ENCODE measurements around the gene CPSF3.

CPSF3 gene

GRCh38 chr2:9423100-9423921 is at the start of gene CPSF3, which contains the start of gene ITGB1BP1:
Gene CPSF3 (plus strand): TSS chr2:9423654. CDS start chr2:9423774, 120 bp downstream.
Gene ITGB1BP1 (minus strand): TSS chr2:9423528. CDS start chr2:9418697, 4,831 bp downstream.
- peak; percentile 98 for DNase-seq (ENCODE audit: low spot score)
- no peak for TF ChIP-seq CTCF (IDR thresholded peaks at IDR 0.05)
- H3K27ac ChIP-seq: peak within 1 kb of the TSS; percentile 92 to 98
- peak within 1 kb of the TSS; percentile 97 for H3K4me3 ChIP-seq

GRCh38 chr2:9374071-9374730 is 49.3 kb upstream of the CPSF3 start:
- DNase-seq (ENCODE audit: low spot score): no peak
- no peak overlapping the region for H3K4me3 ChIP-seq
- no peak overlapping the region for H3K27ac ChIP-seq
- TF ChIP-seq CTCF (IDR thresholded peaks at IDR 0.05): no peak

- no peak overlapping the region for H3K4me3 ChIP-seq
- DNase-seq (ENCODE audit: low spot score): no peak
Observed at GRCh38 chr2:9375857-9376428, 47.5 kb upstream of the CPSF3 start.

GRCh38 chr2:9377461-9378097 is 45.9 kb upstream of the CPSF3 start:
- no peak for TF ChIP-seq CTCF (IDR thresholded peaks at IDR 0.05)
- H3K4me3 ChIP-seq: no peak overlapping the region
- H3K27ac ChIP-seq: peak overlapping the region; percentile 54 to 87
- DNase-seq (ENCODE audit: low spot score): no peak

More at GRCh38 chr2:9375857-9376428, 47.5 kb upstream of the CPSF3 start:
- no peak overlapping the region for H3K27ac ChIP-seq
- TF ChIP-seq CTCF (IDR thresholded peaks at IDR 0.05): no peak

GRCh38 chr2:9378433-9379390 is 44.7 kb upstream of the CPSF3 start:
- DNase-seq (ENCODE audit: low spot score): peak; percentile 84
- H3K4me3 ChIP-seq: peak overlapping the region; percentile 24
- peak overlapping the region; percentile 54 to 87 for H3K27ac ChIP-seq
- no peak for TF ChIP-seq CTCF (IDR thresholded peaks at IDR 0.05)

- no peak overlapping the region for H3K4me3 ChIP-seq
- DNase-seq (ENCODE audit: low spot score): no peak
- TF ChIP-seq CTCF (IDR thresholded peaks at IDR 0.05): no peak
- H3K27ac ChIP-seq: peak overlapping the region; percentile 54 to 87
Observed at GRCh38 chr2:9379391-9379755, 44.1 kb upstream of the CPSF3 start.

All from coronary artery (tissue), 2 donors.